GM18519 (cell line): ENCODE results near the gene PTCH2.
A peak's percentile ranks its signal among the peaks of the same experiment; 100 is the strongest.

Experiments
- ATAC-seq: cut with Tn5 transposase; IDR thresholded peaks from one replicate; pipeline ENCODE4 v1.9.1; 2021; ENCODE audit warnings: mild to moderate bottlenecking, moderate library complexity; ENCODE audit not compliant: unreplicated experiment, low FRiP score

PTCH2 gene

DNA sequence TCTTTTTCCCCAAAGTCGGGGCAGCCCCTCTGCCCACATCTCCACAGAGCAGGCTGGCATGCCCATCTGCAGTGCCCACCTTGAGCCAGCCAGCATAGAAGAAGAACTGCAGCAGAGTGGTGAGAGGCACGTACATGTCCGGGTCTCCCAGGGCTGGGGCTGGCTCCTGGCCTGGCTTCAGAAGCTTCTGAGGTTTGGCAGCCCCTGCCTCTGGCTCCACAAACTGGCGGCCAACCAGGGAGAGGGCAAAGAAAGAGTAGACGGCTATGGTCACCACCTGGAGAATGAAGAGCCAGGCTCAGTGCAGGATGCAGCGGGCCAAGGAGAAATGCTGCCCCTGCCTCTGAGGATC, 58.0 kb downstream of the PTCH2 start:
- no peak for ATAC-seq

DNA sequence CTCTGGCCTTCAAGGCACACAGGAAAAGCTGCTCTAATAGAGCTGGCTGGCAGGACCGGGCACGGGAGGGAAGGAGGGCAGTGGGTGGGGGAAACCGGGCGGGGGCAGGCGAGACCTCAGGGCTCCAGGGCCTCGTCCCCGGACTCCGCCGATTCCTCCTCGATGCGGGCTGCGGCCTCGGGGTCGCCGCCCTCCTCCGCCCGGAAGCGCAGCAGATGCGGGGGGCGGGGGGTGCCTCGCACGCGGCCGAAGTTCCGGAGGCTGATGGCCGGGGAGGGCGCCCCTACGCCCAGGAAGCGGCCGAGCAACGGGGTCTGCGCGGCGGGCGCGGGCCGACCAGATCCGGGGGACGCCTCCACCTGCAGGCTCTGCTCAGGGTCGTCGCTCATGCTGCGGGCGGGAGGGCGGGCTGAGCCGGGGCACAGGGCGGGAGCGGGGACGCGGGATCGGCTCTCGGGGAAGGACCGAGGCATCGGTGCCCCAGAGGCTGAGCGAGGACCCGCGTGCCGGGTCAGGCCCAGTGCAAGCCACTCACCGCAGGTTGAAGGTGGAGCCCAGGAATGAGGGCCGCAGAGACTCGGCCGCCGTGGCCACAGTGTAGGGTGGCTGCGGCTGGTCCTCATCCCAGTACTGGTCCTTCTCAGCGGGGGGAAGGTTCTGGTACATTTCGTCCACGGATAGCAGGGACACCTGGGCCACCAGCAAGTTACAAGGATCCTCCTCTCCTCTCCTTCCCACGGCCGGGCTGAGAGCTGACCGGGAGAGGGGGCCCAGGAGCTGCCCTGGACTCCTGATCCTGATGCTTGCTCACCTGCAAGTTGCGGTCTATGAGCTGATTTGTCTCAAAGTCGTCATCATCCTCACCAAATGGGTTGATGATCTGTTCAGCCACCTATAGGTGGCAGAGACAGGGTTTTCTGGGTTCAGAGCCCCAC, 58.7 kb downstream of the PTCH2 start:
- ATAC-seq: no peak

DNA sequence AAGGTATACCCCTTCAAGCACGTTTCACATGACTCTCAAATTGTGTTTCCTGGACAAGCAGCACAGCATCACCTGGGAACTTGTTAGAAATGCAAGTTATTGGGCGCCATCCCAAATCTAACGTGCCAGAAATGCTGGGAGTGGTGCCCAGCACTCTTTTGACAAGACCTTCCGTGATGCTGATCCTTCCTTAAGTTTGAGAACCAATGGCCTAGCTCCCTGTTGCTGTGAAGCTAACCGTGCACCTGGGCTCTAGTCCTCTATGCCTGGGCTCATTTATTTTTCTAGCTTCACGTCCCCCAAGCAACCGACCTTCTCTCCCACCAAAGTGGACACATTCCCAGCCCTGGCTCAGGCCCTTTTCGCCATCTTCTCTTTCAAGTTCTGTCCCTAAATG, 59.4 kb downstream of the PTCH2 start:
- no peak for ATAC-seq

DNA sequence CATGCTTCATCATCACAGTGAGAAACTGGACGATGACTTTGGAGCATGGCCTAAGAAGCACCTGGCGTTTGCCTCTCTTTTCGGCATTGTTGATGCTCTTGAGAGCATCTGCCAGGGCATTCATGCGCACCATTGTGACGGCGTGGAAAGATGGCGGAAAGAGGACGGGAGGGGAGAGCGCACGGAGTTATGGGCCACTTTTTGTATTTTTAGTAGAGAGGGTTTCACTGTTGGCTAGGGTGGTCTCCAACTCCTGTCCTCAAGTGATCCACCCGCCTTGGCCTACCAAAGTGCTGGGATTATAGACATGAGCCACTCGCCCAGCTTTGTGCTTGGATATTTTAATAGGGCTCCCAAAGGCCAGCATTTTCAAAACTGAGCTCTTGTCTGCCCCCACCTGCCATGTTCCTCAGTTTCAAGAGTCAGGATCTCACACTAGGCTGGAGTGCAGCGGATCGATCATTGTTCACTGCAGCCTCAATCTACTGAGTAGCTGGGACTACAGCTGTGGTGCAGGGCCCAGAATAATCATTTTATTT, 62.4 kb downstream of the PTCH2 start:
- no peak for ATAC-seq

DNA sequence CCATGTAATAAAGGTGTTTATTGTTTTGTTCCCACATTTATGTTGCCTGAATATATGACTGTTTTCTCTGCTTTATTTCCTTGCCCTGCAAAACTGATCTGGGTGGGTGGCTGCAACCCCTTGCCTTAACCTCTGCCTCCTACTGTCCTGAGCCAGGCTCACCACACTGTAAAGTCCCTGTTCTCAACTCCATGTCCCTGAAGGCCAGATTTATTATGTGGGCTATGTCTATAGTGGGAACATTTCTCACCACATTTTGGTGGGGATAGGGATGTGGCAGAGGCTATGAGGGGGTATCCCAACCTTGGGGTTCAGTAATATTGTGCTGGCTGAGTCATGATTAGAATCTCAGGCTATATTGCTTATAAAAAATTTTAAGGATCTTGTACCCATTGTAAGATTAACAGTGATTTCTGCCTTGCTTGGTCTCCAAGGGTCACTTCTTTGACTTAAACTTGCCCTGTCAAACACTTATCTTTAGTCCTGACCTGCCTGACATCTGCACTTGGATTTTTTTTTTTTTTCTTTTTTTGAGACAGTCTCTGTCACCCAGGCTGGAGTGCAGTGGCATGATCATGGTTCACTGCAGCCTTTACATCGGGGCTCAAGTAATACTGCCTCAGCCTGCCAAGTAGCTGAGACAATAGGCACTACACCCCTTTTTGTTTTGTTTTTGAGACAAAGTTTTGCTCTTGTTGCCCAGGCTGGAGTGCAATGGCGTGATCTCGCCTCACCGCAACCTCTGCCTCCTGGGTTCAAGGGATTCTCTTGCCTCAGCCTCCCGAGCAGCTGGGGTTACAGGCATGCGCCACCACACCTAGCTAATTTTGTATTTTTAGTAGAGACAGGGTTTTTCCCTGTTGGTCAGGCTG, 64.1 kb downstream of the PTCH2 start:
- ATAC-seq: no peak

DNA sequence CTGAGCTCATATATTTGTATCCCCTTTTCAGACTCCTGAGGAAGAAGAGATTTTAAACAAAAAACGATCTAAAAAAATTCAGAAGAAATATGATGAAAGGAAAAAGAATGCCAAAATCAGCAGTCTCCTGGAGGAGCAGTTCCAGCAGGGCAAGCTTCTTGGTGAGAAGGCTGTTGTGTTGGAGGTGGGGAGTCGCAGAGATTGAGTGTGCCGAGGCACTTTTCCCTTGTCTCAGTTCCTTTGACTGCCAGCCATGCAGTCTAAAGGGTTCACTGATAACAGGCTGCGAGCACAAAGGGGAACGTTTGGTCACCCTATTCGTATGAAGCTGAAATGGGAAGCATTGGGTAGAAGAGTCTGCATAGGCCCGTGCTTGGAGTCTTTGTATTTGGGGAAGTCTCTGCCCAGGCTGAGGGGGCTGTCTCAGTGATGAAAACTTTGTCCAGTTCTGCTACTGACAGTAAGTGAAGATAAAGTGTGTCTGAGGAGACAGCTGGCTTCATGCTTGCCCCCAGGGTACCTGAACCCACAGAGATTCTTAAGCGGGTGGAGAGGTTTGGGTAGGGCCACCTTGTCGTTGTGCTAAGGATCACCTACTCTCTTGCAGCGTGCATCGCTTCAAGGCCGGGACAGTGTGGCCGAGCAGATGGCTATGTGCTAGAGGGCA, 65.0 kb downstream of the PTCH2 start:
- ATAC-seq: no peak

DNA sequence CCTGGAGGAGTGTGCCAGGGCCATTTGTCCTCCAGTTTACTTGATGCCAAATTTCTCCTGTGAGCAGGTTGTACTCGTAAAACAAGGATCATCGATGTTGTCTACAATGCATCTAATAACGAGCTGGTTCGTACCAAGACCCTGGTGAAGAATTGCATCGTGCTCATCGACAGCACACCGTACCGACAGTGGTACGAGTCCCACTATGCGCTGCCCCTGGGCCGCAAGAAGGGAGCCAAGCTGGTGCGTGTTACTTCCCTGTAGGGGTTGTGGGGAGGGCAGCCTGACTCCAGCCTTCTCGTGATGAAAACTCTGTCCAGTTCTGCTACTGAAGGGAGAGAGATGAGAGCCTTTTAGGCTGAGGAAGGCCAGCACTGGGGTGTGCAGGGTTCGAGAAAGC, 65.5 kb downstream of the PTCH2 start:
- ATAC-seq: no peak

DNA sequence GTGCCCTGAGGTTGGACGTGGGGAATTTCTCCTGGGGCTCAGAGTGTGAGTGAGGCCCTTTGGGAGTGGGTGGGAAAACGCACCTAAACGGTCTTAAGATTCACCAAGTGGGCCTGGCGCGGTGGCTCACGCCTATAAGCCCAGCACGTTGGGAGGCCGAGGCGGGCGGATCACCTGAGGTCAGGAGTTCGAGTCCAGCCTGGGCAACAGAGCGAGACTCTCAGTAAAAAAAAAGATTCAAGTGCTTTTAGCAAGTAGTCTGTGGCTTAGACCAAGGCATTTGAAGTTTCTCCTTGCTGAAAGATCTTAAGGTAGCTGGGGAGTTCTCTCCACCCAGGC, 66.4 kb downstream of the PTCH2 start:
- ATAC-seq: no peak

DNA sequence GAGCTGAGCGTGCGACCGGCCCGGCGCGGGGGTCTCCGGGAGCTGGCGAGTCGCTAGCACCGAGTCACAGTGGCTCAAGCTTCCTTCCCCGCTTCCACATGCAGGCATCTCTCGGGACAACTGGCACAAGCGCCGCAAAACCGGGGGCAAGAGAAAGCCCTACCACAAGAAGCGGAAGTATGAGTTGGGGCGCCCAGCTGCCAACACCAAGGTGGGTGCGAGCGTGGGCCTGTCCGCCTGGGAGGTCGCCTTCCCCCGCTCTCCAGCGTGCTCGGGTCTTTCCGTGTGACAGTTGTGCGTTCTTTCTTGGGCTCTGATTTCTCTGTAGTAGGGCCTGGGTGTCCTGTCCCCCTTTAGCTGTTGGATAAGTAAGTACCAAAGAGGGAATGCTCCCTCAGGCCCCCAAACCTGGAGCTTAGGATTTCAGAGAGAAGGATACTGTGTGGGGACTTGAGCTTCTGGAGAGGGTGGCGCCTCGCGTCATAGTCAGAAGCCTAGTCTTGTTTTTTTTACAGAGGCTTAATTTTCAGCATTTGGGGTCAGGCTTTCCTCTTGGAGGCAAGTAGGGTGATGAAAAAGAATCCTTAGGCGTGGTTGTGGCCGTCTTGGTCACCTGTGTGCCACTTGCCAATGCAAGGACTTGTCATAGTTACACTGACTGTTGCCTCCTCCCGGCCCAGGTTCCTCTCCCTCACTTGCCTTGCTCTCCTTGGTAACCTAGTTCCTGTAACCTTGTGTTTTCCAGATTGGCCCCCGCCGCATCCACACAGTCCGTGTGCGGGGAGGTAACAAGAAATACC, 66.9 kb downstream of the PTCH2 start:
- ATAC-seq: no peak

DNA sequence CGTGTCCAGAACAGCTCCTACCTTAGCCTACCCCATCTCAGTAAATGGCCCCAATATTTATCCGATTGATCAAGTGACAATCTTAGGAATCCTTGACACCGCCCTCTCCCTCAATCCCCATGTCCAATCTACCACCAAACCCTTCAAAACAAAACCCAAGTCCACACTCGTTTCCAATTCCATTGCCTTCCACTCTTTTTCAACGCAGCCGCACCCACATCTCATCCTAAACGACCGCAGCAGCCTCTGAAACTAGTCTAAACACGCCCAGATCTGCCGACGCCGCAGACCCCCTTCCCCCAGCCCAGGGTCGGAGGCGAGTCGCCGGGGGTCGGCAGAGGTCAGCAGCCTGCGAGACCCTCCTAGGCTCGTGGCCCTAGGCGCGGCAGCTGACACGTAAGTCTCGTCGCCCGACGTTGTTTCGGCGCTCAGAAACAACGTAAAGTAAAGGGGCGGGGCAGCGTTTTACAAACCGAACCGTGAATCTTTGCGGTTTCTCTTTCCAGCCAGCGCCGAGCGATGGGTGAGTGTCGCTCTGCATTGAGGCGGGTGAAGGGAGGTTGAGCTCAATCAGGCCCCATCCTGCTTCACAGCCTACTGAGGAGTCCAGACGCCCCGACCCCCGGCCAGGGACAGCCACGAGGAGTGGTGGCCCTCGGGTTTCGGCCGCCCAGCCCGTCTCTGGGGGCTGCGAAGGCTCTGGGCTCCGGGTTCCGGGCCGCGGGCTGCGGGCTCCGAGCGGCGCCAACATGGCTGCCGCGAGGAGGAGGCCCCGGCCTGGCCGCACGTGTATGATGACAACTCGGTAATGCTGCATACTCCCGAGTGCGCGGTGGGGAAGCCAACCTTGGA, 67.7 kb downstream of the PTCH2 start, which contains the start of gene RPS8:
Gene RPS8, plus strand, starts transcription at position 463 of the 852 bp plus-strand sequence. Its CDS starts 57 bp downstream, at position 520.
- peak; percentile 74 for ATAC-seq
